Muscle of leg (tissue), 11 donors: Measurements from ENCODE around the gene GABARAPL1. TPM values are rescaled to one million over a fixed set of nuclear protein-coding genes. Genes with fewer than 3 reads are reported as not detected.

Experiments used
- DNase-seq: peaks from one replicate; pipeline ENCODE4 v3.0.0; 2013
- H3K27ac ChIP-seq: one replicate; pipeline ENCODE4 v1.5.1; 2013; ENCODE audit warnings: mild to moderate bottlenecking, low read length, control low read depth
- H3K27me3 ChIP-seq: one replicate; pipeline ENCODE4 v1.6.1; 2013; ENCODE audit warnings: low read length; ENCODE audit not compliant: control insufficient read depth, insufficient read depth
- H3K36me3 ChIP-seq: one replicate; pipeline ENCODE4 v1.6.1; 2013; ENCODE audit warnings: low read length; ENCODE audit not compliant: control insufficient read depth, insufficient read depth
- H3K4me1 ChIP-seq: one replicate; pipeline ENCODE4 v1.6.1; 2013; ENCODE audit warnings: low read length; ENCODE audit not compliant: control insufficient read depth, insufficient read depth
- H3K4me3 ChIP-seq: one replicate; pipeline ENCODE4 v1.5.1; 2013; ENCODE audit warnings: low read length, control low read depth
- H3K9me3 ChIP-seq: replicated peaks from 2 replicates; pipeline ENCODE4 v1.6.1; 2013; ENCODE audit warnings: low read depth, low read length; ENCODE audit not compliant: control insufficient read depth
- WGBS: methylation state at CpG from one replicate; pipeline ENCODE4 v1.1.5; 2013; ENCODE audit warnings: missing lambda C conversion rate; ENCODE audit not compliant: insufficient coverage; 5-methylcytosine and 5-hydroxymethylcytosine counted together
- polyA plus RNA-seq, 8 donors: library from polyadenylated mRNA; unstranded; fragments of 120-200 nt; gene quantifications; one replicate each; pipeline versions ENCODE4 v1.2.1 to v1.2.3, GENCODE V29; 2013; ENCODE audit warnings: inconsistent platforms in 1 of 8, low replicate concordance in 1 of 8; ENCODE audit not compliant: insufficient read length in 8 of 8, insufficient read depth in 1 of 8
- total RNA-seq: library from RNA; stranded (reverse); fragments of 120-200 nt; gene quantifications from one replicate; pipeline ENCODE4 v1.2.4, GENCODE V29; 2013

Gene GABARAPL1
- total and polyA plus RNA-seq, 9 donors, result 16.3 to 27.7 (median 21.6) TPM

- H3K9me3 ChIP-seq, result no peaks in the 10 kb centered on the region
- no peaks in the 10 kb centered on the region for H3K4me1 ChIP-seq
- H3K27ac ChIP-seq, result no peak overlapping the region
- WGBS, result 92% methylated on average over 6 of the region's 6 CpGs
- H3K36me3 ChIP-seq, result peaks cover 17% of the 10 kb centered on the region
- no peaks in the 10 kb centered on the region for H3K27me3 ChIP-seq
- no peak for DNase-seq
- H3K4me3 ChIP-seq, result no peak overlapping the region
Observed at GRCh38 chr12:10226086-10226485, 13.4 kb downstream of the GABARAPL1 start.

DNA sequence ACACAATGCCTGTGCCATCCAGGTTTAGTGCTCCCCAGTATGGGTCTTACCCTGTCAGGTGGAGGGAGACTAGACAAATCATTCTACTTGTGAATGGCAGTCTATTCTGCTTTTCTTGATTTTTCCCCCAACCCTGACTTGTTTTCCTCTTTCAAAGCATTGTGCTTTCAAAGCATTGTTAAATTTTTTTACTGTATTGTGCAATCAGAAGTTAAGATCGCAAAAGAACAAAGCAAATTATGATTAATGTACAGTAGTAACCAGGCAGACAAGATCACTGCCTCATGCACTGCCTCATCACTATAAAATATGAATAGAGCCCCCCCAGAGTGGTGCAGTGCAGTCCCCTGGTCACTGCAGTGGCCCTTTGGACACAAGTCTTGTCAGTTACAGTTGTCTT is 14.1 kb downstream of the GABARAPL1 start:
- Histone ChIP-seq H3K9me3 (no peaks in the 10 kb centered on the region), H3K27ac (no peak overlapping the region), H3K4me1 (no peaks in the 10 kb centered on the region), H3K27me3 (no peaks in the 10 kb centered on the region), H3K4me3 (no peak overlapping the region), H3K36me3 (peaks cover 17% of the 10 kb centered on the region)
- WGBS, result no CpG with 5 or more reads among the region's 1 CpG
- no peak for DNase-seq

DNA sequence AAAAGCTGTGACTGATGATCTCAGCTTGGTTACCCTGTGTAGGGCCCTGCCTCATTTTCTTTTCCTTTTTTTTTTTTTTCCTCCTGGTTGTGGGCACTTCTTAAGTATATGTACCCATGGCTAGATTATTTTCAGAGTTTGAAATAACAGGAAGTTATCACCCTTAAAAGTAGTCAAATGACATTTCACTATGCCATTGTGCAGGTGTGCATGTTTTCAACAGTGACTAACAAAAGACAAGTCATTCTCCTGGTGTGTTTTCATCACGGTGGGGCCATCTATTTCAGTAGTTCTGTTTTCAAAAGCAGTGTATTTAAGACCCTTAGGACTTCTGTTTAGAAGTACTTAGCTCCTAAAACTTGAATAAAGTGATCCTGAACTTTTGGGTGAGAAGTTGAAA is 15.0 kb downstream of the GABARAPL1 start:
- no peak overlapping the region for H3K27ac ChIP-seq
- no peaks in the 10 kb centered on the region for H3K4me1 ChIP-seq
- H3K36me3 ChIP-seq, result peaks cover 11% of the 10 kb centered on the region
- no peaks in the 10 kb centered on the region for H3K27me3 ChIP-seq
- H3K4me3 ChIP-seq, result no peak overlapping the region
- no CpG with 5 or more reads among the region's 1 CpG for WGBS
- no peaks in the 10 kb centered on the region for H3K9me3 ChIP-seq
- DNase-seq, result no peak

GRCh38 chr12:10234562-10234961 is 21.9 kb downstream of the GABARAPL1 start:
- H3K27me3 ChIP-seq, result no peaks in the 10 kb centered on the region
- H3K4me1 ChIP-seq, result no peaks in the 10 kb centered on the region
- no peak for DNase-seq
- no peak overlapping the region for H3K4me3 ChIP-seq
- peaks cover 2% of the 10 kb centered on the region for H3K9me3 ChIP-seq
- H3K27ac ChIP-seq, result no peak overlapping the region
- H3K36me3 ChIP-seq, result no peaks in the 10 kb centered on the region

GRCh38 chr12:10235761-10236631 is 23.3 kb downstream of the GABARAPL1 start:
- H3K27ac ChIP-seq, result no peak overlapping the region
- no peak overlapping the region for H3K4me3 ChIP-seq
- peaks cover 2% of the 10 kb centered on the region for H3K9me3 ChIP-seq
- no peaks in the 10 kb centered on the region for H3K36me3 ChIP-seq
- DNase-seq, result peak; percentile 44
- no peaks in the 10 kb centered on the region for H3K4me1 ChIP-seq
- no peaks in the 10 kb centered on the region for H3K27me3 ChIP-seq
- WGBS, result 60% methylated on average over 3 of the region's 4 CpGs

GRCh38 chr12:10236720-10237119 is 24.0 kb downstream of the GABARAPL1 start:
- no CpG with 5 or more reads among the region's 1 CpG for WGBS
- no peak overlapping the region for H3K27ac ChIP-seq

DNA sequence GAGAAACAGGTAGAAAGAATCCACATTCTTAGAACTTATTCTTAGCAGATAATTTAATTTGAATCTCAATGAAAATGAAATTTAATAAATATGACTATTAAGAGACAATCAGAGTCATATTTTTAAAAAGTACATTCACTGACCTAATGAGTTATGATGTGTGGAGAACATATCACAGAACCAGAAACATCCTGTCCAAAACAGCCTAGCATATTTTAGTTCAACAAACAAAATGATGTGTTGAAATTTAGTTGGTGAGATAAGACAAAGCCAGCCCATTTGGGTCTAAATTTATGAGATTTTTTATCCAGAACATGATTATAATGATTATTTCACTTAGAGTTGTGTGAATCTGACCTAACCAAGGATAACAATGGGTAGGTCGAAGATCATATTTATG is 25.8 kb downstream of the GABARAPL1 start:
- H3K27ac ChIP-seq, result no peak overlapping the region
- no CpG with 5 or more reads among the region's 1 CpG for WGBS
- H3K9me3 ChIP-seq, result peaks cover 2% of the 10 kb centered on the region
- H3K4me3 ChIP-seq, result no peak overlapping the region
- H3K27me3 ChIP-seq, result no peaks in the 10 kb centered on the region
- no peaks in the 10 kb centered on the region for H3K36me3 ChIP-seq
- no peak for DNase-seq
- H3K4me1 ChIP-seq, result no peaks in the 10 kb centered on the region

More at GRCh38 chr12:10236720-10237119, 24.0 kb downstream of the GABARAPL1 start:
- Histone ChIP-seq H3K27me3 (no peaks in the 10 kb centered on the region), H3K4me1 (no peaks in the 10 kb centered on the region), H3K9me3 (peaks cover 2% of the 10 kb centered on the region), H3K4me3 (no peak overlapping the region), H3K36me3 (no peaks in the 10 kb centered on the region)
- no peak for DNase-seq

- DNase-seq, result no peak
- no peaks in the 10 kb centered on the region for H3K4me1 ChIP-seq
- no peak overlapping the region for H3K27ac ChIP-seq
- no peaks in the 10 kb centered on the region for H3K27me3 ChIP-seq
- H3K4me3 ChIP-seq, result no peak overlapping the region
- WGBS, result no CpG with 5 or more reads among the region's 3 CpGs
- no peaks in the 10 kb centered on the region for H3K36me3 ChIP-seq
- H3K9me3 ChIP-seq, result no peaks in the 10 kb centered on the region
Observed at GRCh38 chr12:10241290-10241689, 28.6 kb downstream of the GABARAPL1 start.

GRCh38 chr12:10241727-10242126 is 29.1 kb downstream of the GABARAPL1 start:
- H3K36me3 ChIP-seq, result no peaks in the 10 kb centered on the region
- H3K4me1 ChIP-seq, result no peaks in the 10 kb centered on the region
- DNase-seq, result no peak
- no peaks in the 10 kb centered on the region for H3K9me3 ChIP-seq
- H3K27ac ChIP-seq, result no peak overlapping the region
- no peak overlapping the region for H3K4me3 ChIP-seq
- no peaks in the 10 kb centered on the region for H3K27me3 ChIP-seq
- WGBS, result no CpG with 5 or more reads among the region's 2 CpGs

- Histone ChIP-seq H3K36me3 (no peaks in the 10 kb centered on the region), H3K27ac (no peak overlapping the region), H3K27me3 (no peaks in the 10 kb centered on the region), H3K4me3 (no peak overlapping the region), H3K9me3 (no peaks in the 10 kb centered on the region), H3K4me1 (no peaks in the 10 kb centered on the region)
- WGBS, result no CpG with 5 or more reads among the region's 1 CpG
- no peak for DNase-seq
Observed at GRCh38 chr12:10242539-10242938, 29.9 kb downstream of the GABARAPL1 start.
